GM23338 (cell line): ENCODE measurements around the gene MAD1L1.

ENCODE experiments used
- CTCF ChIP-seq, 2 experiments: fragments of 200-600 bp in 1 of 2; sonication (generic) in 1 of 2; conservative IDR thresholded peaks; 2 replicates each; pipeline versions ENCODE4 v1.5.1 to v1.6.1; 2016 to 2017; ENCODE audit warnings: antibody characterized with exemption in 2 of 2, low read depth in 2 of 2, mild to moderate bottlenecking in 2 of 2, moderate library complexity in 1 of 2
- POLR2AphosphoS5 ChIP-seq: IDR thresholded peaks from 2 replicates; pipeline ENCODE4 v1.6.1; 2016; ENCODE audit warnings: antibody characterized with exemption, low read depth
- STAT1 ChIP-seq: IDR thresholded peaks from one replicate; pipeline ENCODE4 v1.6.1; 2016; ENCODE audit warnings: antibody characterized with exemption; ENCODE audit not compliant: unreplicated experiment
- ZNF331 ChIP-seq: fragments of 250-450 bp; sonication (Bioruptor Pico); IDR thresholded peaks from 2 replicates; pipeline ENCODE4 v1.5.0; 2020; ENCODE audit warnings: low read depth, mild to moderate bottlenecking, moderate library complexity
- TF ChIP-seq, protein P1 (sequence below): fragments of 250-450 bp; sonication (Bioruptor Pico); IDR thresholded peaks from 2 replicates; pipeline ENCODE4 v1.5.0; 2020; ENCODE audit warnings: mild to moderate bottlenecking, moderate library complexity
- TF ChIP-seq, protein P2 (sequence below): IDR thresholded peaks from one replicate; pipeline ENCODE4 v1.6.1; 2018; ENCODE audit warnings: antibody characterized with exemption; ENCODE audit not compliant: unreplicated experiment

DNA sequence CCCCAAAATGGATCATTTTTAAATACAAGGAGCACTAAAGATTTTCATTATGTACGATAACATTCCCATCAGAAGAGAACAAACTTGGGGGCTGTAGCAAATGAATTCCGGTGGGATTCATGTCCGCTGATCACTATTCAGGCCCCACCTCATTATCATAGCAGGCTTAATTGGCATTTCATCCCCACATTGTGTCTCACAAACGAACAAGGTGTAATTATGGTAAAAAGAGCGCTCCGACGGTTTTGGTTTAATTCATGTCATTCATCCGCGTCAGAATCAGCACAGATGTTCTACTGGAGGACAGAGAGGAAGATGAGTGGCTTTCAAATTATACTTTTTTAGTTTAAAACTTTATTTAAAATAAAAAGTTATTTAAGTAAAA is 124.7 kb downstream of the MAD1L1 start:
- TF ChIP-seq, protein P1, sequence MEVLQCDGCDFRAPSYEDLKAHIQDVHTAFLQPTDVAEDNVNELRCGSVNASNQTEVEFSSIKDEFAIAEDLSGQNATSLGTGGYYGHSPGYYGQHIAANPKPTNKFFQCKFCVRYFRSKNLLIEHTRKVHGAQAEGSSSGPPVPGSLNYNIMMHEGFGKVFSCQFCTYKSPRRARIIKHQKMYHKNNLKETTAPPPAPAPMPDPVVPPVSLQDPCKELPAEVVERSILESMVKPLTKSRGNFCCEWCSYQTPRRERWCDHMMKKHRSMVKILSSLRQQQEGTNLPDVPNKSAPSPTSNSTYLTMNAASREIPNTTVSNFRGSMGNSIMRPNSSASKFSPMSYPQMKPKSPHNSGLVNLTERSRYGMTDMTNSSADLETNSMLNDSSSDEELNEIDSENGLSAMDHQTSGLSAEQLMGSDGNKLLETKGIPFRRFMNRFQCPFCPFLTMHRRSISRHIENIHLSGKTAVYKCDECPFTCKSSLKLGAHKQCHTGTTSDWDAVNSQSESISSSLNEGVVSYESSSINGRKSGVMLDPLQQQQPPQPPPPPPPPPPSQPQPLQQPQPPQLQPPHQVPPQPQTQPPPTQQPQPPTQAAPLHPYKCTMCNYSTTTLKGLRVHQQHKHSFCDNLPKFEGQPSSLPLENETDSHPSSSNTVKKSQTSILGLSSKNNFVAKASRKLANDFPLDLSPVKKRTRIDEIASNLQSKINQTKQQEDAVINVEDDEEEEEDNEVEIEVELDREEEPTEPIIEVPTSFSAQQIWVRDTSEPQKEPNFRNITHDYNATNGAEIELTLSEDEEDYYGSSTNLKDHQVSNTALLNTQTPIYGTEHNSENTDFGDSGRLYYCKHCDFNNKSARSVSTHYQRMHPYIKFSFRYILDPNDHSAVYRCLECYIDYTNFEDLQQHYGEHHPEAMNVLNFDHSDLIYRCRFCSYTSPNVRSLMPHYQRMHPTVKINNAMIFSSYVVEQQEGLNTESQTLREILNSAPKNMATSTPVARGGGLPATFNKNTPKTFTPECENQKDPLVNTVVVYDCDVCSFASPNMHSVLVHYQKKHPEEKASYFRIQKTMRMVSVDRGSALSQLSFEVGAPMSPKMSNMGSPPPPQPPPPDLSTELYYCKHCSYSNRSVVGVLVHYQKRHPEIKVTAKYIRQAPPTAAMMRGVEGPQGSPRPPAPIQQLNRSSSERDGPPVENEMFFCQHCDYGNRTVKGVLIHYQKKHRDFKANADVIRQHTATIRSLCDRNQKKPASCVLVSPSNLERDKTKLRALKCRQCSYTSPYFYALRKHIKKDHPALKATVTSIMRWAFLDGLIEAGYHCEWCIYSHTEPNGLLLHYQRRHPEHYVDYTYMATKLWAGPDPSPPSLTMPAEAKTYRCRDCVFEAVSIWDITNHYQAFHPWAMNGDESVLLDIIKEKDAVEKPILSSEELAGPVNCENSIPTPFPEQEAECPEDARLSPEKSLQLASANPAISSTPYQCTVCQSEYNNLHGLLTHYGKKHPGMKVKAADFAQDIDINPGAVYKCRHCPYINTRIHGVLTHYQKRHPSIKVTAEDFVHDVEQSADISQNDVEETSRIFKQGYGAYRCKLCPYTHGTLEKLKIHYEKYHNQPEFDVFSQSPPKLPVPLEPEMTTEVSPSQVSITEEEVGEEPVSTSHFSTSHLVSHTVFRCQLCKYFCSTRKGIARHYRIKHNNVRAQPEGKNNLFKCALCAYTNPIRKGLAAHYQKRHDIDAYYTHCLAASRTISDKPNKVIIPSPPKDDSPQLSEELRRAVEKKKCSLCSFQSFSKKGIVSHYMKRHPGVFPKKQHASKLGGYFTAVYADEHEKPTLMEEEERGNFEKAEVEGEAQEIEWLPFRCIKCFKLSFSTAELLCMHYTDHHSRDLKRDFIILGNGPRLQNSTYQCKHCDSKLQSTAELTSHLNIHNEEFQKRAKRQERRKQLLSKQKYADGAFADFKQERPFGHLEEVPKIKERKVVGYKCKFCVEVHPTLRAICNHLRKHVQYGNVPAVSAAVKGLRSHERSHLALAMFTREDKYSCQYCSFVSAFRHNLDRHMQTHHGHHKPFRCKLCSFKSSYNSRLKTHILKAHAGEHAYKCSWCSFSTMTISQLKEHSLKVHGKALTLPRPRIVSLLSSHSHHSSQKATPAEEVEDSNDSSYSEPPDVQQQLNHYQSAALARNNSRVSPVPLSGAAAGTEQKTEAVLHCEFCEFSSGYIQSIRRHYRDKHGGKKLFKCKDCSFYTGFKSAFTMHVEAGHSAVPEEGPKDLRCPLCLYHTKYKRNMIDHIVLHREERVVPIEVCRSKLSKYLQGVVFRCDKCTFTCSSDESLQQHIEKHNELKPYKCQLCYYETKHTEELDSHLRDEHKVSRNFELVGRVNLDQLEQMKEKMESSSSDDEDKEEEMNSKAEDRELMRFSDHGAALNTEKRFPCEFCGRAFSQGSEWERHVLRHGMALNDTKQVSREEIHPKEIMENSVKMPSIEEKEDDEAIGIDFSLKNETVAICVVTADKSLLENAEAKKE (CRISPR knock-in tag): no peak
- TF ChIP-seq CTCF (conservative IDR thresholded peaks at IDR 0.05; ENCODE audit: low read depth in 2 of 2) (no peak), ZNF331 (CRISPR knock-in tag) (no peak), STAT1 (no peak), POLR2AphosphoS5 (no peak)
- TF ChIP-seq, protein P2, sequence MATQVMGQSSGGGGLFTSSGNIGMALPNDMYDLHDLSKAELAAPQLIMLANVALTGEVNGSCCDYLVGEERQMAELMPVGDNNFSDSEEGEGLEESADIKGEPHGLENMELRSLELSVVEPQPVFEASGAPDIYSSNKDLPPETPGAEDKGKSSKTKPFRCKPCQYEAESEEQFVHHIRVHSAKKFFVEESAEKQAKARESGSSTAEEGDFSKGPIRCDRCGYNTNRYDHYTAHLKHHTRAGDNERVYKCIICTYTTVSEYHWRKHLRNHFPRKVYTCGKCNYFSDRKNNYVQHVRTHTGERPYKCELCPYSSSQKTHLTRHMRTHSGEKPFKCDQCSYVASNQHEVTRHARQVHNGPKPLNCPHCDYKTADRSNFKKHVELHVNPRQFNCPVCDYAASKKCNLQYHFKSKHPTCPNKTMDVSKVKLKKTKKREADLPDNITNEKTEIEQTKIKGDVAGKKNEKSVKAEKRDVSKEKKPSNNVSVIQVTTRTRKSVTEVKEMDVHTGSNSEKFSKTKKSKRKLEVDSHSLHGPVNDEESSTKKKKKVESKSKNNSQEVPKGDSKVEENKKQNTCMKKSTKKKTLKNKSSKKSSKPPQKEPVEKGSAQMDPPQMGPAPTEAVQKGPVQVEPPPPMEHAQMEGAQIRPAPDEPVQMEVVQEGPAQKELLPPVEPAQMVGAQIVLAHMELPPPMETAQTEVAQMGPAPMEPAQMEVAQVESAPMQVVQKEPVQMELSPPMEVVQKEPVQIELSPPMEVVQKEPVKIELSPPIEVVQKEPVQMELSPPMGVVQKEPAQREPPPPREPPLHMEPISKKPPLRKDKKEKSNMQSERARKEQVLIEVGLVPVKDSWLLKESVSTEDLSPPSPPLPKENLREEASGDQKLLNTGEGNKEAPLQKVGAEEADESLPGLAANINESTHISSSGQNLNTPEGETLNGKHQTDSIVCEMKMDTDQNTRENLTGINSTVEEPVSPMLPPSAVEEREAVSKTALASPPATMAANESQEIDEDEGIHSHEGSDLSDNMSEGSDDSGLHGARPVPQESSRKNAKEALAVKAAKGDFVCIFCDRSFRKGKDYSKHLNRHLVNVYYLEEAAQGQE: no peak
